Measurements from ENCODE around the gene NDUFS7. TPM values are rescaled to one million over a fixed set of nuclear protein-coding genes. Genes with fewer than 3 reads are reported as not detected.

The NDUFS7 gene
- polyA plus RNA-seq, 2 of the 4 experiments (the other 2 are of a cell fraction): 19.3 to 68.9 TPM

GRCh38 chr19:1377176-1377964 lies 6.3 kb upstream of the NDUFS7 start:
- ChIA-PET POLR2A (no interaction called here), CTCF (interaction anchor here (1.2 kb wide), 1 partner anchor 98 kb away, joined by 5 read pairs; no protein-coding TSS in a partner anchor)
- TF ChIP-seq NR3C1 (IDR thresholded peaks at IDR 0.05): no peak
- TF ChIP-seq CBX8 (IDR thresholded peaks at IDR 0.05): no peak
- TF ChIP-seq SMC3 (IDR thresholded peaks at IDR 0.05): no peak
- TF ChIP-seq POLR2AphosphoS2 (conservative IDR thresholded peaks at IDR 0.05; ENCODE audit: low read length): no peak
- no peak for TF ChIP-seq BHLHE40 (IDR thresholded peaks at IDR 0.05; ENCODE audit: low read depth, low read length)
- no peak for TF ChIP-seq CHD4 (IDR thresholded peaks at IDR 0.05; ENCODE audit: borderline replicate concordance)
- no peak for TF ChIP-seq HDAC2 (IDR thresholded peaks at IDR 0.05)
- no peak for TF ChIP-seq HEYL (CRISPR knock-in tag; IDR thresholded peaks at IDR 0.05)
- Histone ChIP-seq H3K9me3 (no peaks in the 10 kb centered on the region), H3K4me2 (no peak overlapping the region), H3K4me3 (no peak overlapping the region), H3K4me1 (no peaks in the 10 kb centered on the region), H3K27ac (no peak overlapping the region)
- DNase-seq (ENCODE audit: low read depth in 1 of 2, low spot score in 1 of 2): no peak
- 100% methylated on average over 8 of the region's 43 CpGs for WGBS (ENCODE audit: missing lambda C conversion rate)
- no peak; a peak in 1 of 6 replicates for ATAC-seq
- FAIRE-seq: no peak

GRCh38 chr19:1377965-1378785 lies 5.5 kb upstream of the NDUFS7 start:
- no peak overlapping the region for H3K4me3 ChIP-seq
- H3K9me3 ChIP-seq: no peaks in the 10 kb centered on the region
- DNase-seq (ENCODE audit: low read depth in 1 of 2, low spot score in 1 of 2): no peak
- no peak for FAIRE-seq
- H3K27ac ChIP-seq: no peak overlapping the region
- TF ChIP-seq RAD21 (conservative IDR thresholded peaks at IDR 0.05 in 1 of 2, IDR thresholded peaks at IDR 0.05 in 1 of 2): no peak
- no peak overlapping the region for H3K4me2 ChIP-seq
- ChIA-PET POLR2A (no interaction called here), CTCF (interaction anchor here (0.8 kb wide), 1 partner anchor 99 kb away, joined by 3 read pairs; no protein-coding TSS in a partner anchor)
- WGBS (ENCODE audit: missing lambda C conversion rate): 92% methylated on average over 18 of the region's 33 CpGs
- H3K4me1 ChIP-seq: no peaks in the 10 kb centered on the region
- peak in 1 of 2 experiments; percentile 35; a peak in 2 of 6 replicates for ATAC-seq

- H3K27ac ChIP-seq: no peak overlapping the region
- H3K4me2 ChIP-seq: no peak overlapping the region
- WGBS (ENCODE audit: missing lambda C conversion rate): 79% methylated on average over 18 of the region's 27 CpGs
- no peaks in the 10 kb centered on the region for H3K9me3 ChIP-seq
- POLR2A ChIA-PET: no interaction called here
- no peak for FAIRE-seq
- no peak overlapping the region for H3K4me3 ChIP-seq
- CTCF ChIA-PET: interaction anchor here (0.8 kb wide), 1 partner anchor 100 kb away, joined by 3 read pairs; no protein-coding TSS in a partner anchor
- TF ChIP-seq CEBPB (IDR thresholded peaks at IDR 0.05) (no peak), SMC3 (IDR thresholded peaks at IDR 0.05) (no peak), CHD4 (IDR thresholded peaks at IDR 0.05; ENCODE audit: borderline replicate concordance) (no peak), MAFK (IDR thresholded peaks at IDR 0.05; ENCODE audit: partially characterized antibody) (no peak), RFX5 (IDR thresholded peaks at IDR 0.05) (no peak), NPAS2 (CRISPR knock-in tag; IDR thresholded peaks at IDR 0.05; ENCODE audit: borderline replicate concordance) (no peak), BCL3 (IDR thresholded peaks at IDR 0.05) (no peak), KDM1A (IDR thresholded peaks at IDR 0.05; ENCODE audit: low read depth) (no peak), HDAC2 (IDR thresholded peaks at IDR 0.05) (no peak), JUN (IDR thresholded peaks at IDR 0.05) (no peak), HEYL (CRISPR knock-in tag; IDR thresholded peaks at IDR 0.05) (no peak), HES2 (IDR thresholded peaks at IDR 0.05) (no peak), GATA3 (IDR thresholded peaks at IDR 0.05; ENCODE audit: borderline replicate concordance) (no peak), RARB (CRISPR knock-in tag; IDR thresholded peaks at IDR 0.05) (no peak)
- TF ChIP-seq, protein P1, sequence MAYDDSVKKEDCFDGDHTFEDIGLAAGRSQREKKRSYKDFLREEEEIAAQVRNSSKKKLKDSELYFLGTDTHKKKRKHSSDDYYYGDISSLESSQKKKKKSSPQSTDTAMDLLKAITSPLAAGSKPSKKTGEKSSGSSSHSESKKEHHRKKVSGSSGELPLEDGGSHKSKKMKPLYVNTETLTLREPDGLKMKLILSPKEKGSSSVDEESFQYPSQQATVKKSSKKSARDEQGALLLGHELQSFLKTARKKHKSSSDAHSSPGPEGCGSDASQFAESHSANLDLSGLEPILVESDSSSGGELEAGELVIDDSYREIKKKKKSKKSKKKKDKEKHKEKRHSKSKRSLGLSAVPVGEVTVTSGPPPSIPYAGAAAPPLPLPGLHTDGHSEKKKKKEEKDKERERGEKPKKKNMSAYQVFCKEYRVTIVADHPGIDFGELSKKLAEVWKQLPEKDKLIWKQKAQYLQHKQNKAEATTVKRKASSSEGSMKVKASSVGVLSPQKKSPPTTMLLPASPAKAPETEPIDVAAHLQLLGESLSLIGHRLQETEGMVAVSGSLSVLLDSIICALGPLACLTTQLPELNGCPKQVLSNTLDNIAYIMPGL (CRISPR knock-in tag; IDR thresholded peaks at IDR 0.05; ENCODE audit: borderline replicate concordance): no peak
- TF ChIP-seq, protein P2, sequence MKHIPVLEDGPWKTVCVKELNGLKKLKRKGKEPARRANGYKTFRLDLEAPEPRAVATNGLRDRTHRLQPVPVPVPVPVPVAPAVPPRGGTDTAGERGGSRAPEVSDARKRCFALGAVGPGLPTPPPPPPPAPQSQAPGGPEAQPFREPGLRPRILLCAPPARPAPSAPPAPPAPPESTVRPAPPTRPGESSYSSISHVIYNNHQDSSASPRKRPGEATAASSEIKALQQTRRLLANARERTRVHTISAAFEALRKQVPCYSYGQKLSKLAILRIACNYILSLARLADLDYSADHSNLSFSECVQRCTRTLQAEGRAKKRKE (CRISPR knock-in tag; IDR thresholded peaks at IDR 0.05; ENCODE audit: low read depth): no peak
- TF ChIP-seq, protein P3, sequence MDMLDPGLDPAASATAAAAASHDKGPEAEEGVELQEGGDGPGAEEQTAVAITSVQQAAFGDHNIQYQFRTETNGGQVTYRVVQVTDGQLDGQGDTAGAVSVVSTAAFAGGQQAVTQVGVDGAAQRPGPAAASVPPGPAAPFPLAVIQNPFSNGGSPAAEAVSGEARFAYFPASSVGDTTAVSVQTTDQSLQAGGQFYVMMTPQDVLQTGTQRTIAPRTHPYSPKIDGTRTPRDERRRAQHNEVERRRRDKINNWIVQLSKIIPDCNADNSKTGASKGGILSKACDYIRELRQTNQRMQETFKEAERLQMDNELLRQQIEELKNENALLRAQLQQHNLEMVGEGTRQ (IDR thresholded peaks at IDR 0.05): no peak
- DNase-seq (ENCODE audit: low read depth in 1 of 2, low spot score in 1 of 2): no peak
- no peak for ATAC-seq
- H3K4me1 ChIP-seq: no peaks in the 10 kb centered on the region
Measured at GRCh38 chr19:1379126-1379905, 4.4 kb upstream of the NDUFS7 start.

All from A549 (cell line).